ENCODE measurements around the gene PSMG3.

DNA sequence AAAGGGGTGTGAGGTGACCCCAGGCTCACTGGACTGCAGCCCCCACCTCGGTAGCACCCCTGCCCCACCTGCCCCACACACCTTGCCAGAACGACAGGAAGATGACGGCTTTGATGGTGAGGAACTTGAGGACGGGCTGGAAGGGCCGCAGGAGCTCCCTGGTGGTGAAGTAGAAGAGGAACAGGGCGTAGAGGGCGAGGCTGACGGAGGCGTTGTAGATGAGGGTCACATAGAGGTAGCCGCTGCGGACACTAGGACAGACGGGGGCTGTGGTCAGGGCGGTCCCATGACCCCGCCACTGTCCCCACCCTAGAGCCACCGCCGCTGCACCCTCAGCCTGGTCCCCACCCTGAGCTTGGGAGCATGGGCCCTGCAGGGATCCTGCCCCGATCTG lies 21.4 kb downstream of the PSMG3 start:
- TF ChIP-seq ZNF565 (CRISPR knock-in tag; conservative IDR thresholded peaks at IDR 0.05; ENCODE audit: low read depth) (no peak), ZFP30 (CRISPR knock-in tag; IDR thresholded peaks at IDR 0.05) (no peak), CSRNP3 (CRISPR knock-in tag; IDR thresholded peaks at IDR 0.05) (no peak), ESRRG (CRISPR knock-in tag; IDR thresholded peaks at IDR 0.05) (no peak), GLIS3 (CRISPR knock-in tag; IDR thresholded peaks at IDR 0.05) (no peak), RARB (CRISPR knock-in tag; IDR thresholded peaks at IDR 0.05) (no peak), ZC3H10 (CRISPR knock-in tag; IDR thresholded peaks at IDR 0.05) (no peak), CSDC2 (CRISPR knock-in tag; IDR thresholded peaks at IDR 0.05) (no peak), OSR1 (CRISPR knock-in tag; IDR thresholded peaks at IDR 0.05) (no peak), PPARA (CRISPR knock-in tag; IDR thresholded peaks at IDR 0.05; ENCODE audit: borderline replicate concordance) (no peak)
- TF ChIP-seq, protein P1, sequence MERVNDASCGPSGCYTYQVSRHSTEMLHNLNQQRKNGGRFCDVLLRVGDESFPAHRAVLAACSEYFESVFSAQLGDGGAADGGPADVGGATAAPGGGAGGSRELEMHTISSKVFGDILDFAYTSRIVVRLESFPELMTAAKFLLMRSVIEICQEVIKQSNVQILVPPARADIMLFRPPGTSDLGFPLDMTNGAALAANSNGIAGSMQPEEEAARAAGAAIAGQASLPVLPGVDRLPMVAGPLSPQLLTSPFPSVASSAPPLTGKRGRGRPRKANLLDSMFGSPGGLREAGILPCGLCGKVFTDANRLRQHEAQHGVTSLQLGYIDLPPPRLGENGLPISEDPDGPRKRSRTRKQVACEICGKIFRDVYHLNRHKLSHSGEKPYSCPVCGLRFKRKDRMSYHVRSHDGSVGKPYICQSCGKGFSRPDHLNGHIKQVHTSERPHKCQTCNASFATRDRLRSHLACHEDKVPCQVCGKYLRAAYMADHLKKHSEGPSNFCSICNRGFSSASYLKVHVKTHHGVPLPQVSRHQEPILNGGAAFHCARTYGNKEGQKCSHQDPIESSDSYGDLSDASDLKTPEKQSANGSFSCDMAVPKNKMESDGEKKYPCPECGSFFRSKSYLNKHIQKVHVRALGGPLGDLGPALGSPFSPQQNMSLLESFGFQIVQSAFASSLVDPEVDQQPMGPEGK (CRISPR knock-in tag; IDR thresholded peaks at IDR 0.05; ENCODE audit: borderline replicate concordance): no peak
- TF ChIP-seq, protein P2, sequence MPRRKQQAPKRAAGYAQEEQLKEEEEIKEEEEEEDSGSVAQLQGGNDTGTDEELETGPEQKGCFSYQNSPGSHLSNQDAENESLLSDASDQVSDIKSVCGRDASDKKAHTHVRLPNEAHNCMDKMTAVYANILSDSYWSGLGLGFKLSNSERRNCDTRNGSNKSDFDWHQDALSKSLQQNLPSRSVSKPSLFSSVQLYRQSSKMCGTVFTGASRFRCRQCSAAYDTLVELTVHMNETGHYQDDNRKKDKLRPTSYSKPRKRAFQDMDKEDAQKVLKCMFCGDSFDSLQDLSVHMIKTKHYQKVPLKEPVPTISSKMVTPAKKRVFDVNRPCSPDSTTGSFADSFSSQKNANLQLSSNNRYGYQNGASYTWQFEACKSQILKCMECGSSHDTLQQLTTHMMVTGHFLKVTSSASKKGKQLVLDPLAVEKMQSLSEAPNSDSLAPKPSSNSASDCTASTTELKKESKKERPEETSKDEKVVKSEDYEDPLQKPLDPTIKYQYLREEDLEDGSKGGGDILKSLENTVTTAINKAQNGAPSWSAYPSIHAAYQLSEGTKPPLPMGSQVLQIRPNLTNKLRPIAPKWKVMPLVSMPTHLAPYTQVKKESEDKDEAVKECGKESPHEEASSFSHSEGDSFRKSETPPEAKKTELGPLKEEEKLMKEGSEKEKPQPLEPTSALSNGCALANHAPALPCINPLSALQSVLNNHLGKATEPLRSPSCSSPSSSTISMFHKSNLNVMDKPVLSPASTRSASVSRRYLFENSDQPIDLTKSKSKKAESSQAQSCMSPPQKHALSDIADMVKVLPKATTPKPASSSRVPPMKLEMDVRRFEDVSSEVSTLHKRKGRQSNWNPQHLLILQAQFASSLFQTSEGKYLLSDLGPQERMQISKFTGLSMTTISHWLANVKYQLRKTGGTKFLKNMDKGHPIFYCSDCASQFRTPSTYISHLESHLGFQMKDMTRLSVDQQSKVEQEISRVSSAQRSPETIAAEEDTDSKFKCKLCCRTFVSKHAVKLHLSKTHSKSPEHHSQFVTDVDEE (CRISPR knock-in tag; IDR thresholded peaks at IDR 0.05): no peak

Data from SK-N-SH treated with all-trans-retinoic acid at 6 μM for 48 hours (cell line).